ENCODE results near the gene MRPL32. TPM values are rescaled to one million over a fixed set of nuclear protein-coding genes. Genes with fewer than 3 reads are reported as not detected.
A peak's percentile ranks its signal among the peaks of the same experiment; 100 is the strongest.

MRPL32 gene
- total and polyA plus RNA-seq, 2 of the 13 experiments (the other 11 are each of a cell fraction or from before 2014, with no cell fraction given): 39.0 to 81.2 TPM

GRCh38 chr7:42911454-42912447, 20.4 kb upstream of the MRPL32 start, which contains the start of gene C7orf25 (continued):
- TF ChIP-seq ZNF234 (CRISPR knock-in tag; conservative IDR thresholded peaks at IDR 0.05): no peak
- no peak for TF ChIP-seq SMAD3 (CRISPR knock-in tag; IDR thresholded peaks at IDR 0.05)
- peak; percentile 31 for TF ChIP-seq SKI (IDR thresholded peaks at IDR 0.05; ENCODE audit: partially characterized antibody)
- no peak for TF ChIP-seq MTA3 (CRISPR knock-in tag; IDR thresholded peaks at IDR 0.05)
- TF ChIP-seq CERS6 (CRISPR knock-in tag; IDR thresholded peaks at IDR 0.05): no peak
- TF ChIP-seq FOSL2 (CRISPR knock-in tag; IDR thresholded peaks at IDR 0.05): peak; percentile 42; the same call in 1 of the 2 replicates
- no peak for TF ChIP-seq KLF11 (CRISPR knock-in tag; IDR thresholded peaks at IDR 0.05)
- no peak for TF ChIP-seq ZNF710 (CRISPR knock-in tag; IDR thresholded peaks at IDR 0.05; ENCODE audit: borderline replicate concordance)
- no peak for TF ChIP-seq ZNF12 (CRISPR knock-in tag; IDR thresholded peaks at IDR 0.05)
- no peak for TF ChIP-seq SKIL (CRISPR knock-in tag; IDR thresholded peaks at IDR 0.05; ENCODE audit: borderline replicate concordance)
- TF ChIP-seq ZBTB34 (CRISPR knock-in tag; IDR thresholded peaks at IDR 0.05): peak; percentile 39; the same call in 1 of the 2 replicates
- TF ChIP-seq XBP1 (CRISPR knock-in tag; IDR thresholded peaks at IDR 0.05): no peak
- peak; percentile 22; the same call in 1 of the 2 replicates for TF ChIP-seq RFXAP (CRISPR knock-in tag; IDR thresholded peaks at IDR 0.05; ENCODE audit: borderline replicate concordance)
- no peak for TF ChIP-seq SIN3B (IDR thresholded peaks at IDR 0.05; ENCODE audit: low read length)
- peak; percentile 44; the same call in 1 of the 2 replicates for TF ChIP-seq ZNF281 (CRISPR knock-in tag; IDR thresholded peaks at IDR 0.05; ENCODE audit: borderline replicate concordance)
- TF ChIP-seq ZBTB7A (CRISPR knock-in tag; IDR thresholded peaks at IDR 0.05): peak; percentile 68; the same call in 1 of the 2 replicates
- no peak; the same call in 1 of the 2 replicates for TF ChIP-seq ZNF362 (CRISPR knock-in tag; IDR thresholded peaks at IDR 0.05; ENCODE audit: borderline replicate concordance)
